ENCODE data around the gene CDKN2B-AS1. TPM values are rescaled to one million over a fixed set of nuclear protein-coding genes. Genes with fewer than 3 reads are reported as not detected.

The CDKN2B-AS1 gene
- total and polyA plus RNA-seq, 2 donors (not counting 1 experiment from before 2014, with no cell fraction given) = 1.3 to 2.5 TPM

DNA sequence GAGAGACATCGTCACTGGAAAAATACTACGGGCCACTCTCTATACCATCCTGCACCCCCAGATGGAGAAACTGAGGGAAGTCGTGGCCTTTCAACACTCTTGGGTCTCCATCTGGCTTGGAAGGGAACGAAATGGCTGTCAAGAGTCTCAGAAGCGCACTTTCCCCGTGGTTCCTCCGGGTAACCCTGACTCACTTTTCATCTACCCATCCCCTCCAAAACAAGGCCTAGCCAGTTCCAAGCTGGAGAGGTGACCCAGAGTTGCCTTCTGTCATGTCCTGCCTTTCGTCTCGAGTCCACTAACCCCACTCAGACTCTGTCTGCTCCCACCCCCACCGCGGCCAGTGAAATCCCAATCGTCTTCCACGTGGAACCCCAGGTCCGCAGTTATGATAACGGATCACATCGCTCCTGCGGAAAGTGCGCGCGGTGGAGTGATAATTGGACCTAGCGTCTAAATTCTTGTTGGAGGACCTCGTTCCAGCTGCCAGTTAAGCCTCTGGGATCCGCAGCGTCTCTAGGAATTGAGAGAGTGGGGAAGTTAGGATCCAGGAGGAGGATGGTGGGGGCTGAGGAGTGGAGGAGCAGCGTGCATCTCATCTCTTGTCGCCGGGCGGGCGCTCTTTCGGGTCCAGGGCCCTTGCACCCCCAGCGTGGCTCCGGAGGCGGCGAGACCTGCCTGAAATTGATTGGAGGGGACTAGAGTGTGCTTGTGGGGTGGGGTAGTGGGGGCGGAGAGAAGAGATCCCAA, 5.0 kb upstream of the CDKN2B-AS1 start:
- ATAC-seq (ENCODE audit: low read depth) (no peak), DNase-seq (peak; percentile 38)
- Mint-ChIP-seq H3K4me3 (no peak overlapping the region), H3K9me3 (ENCODE audit: insufficient read depth) (no peaks in the 10 kb centered on the region), H3K4me1 (peaks cover 19% of the 10 kb centered on the region), H3K27ac (no peak overlapping the region), H3K27me3 (peaks cover 38% of the 10 kb centered on the region)
- 30% methylated on average over 35 of the region's 35 CpGs for WGBS (ENCODE audit: insufficient coverage)
- CTCF ChIA-PET = interaction anchor here (1.1 to 3.2 kb wide), 4 partner anchors 10 to 255 kb away, joined by 3 to 25 read pairs (median 4); partner anchors contain the start of gene CDKN2B
- POLR2A ChIA-PET = no interaction called here
- Histone ChIP-seq H3K27me3 (replicated peaks in 1 of 4; ENCODE audit: control extremely low read depth in 1 of 4, control insufficient read depth in 3 of 4, insufficient read depth in 4 of 4, low read length in 3 of 4) (peaks cover 0 to 62% (median 24%) of the 10 kb centered on the region in 4 experiments), H3K36me3 (replicated peaks in 1 of 2; ENCODE audit: control extremely low read depth in 1 of 2, control insufficient read depth in 1 of 2, extremely low read depth in 1 of 2, insufficient read depth in 2 of 2, low read length in 1 of 2) (no peaks in the 10 kb centered on the region), H3K4me3 (ENCODE audit: control extremely low read depth in 1 of 5, extremely low read depth in 1 of 5, insufficient read depth in 1 of 5, low read depth in 2 of 5, low read length in 4 of 5) (no peak overlapping the region), H3K27ac (ENCODE audit: low read length in 2 of 2) (no peak overlapping the region), H4K20me1 (ENCODE audit: control insufficient read depth, insufficient read depth, low read length, poor library complexity, severe bottlenecking) (peaks cover 11% of the 10 kb centered on the region), H3K4me2 (replicated peaks; ENCODE audit: low read depth, low read length, poor library complexity, severe bottlenecking) (no peak overlapping the region), H3K9ac (ENCODE audit: low read length) (no peak overlapping the region), H2AFZ (ENCODE audit: insufficient read depth, low read depth, low read length, poor library complexity, severe bottlenecking) (no peak overlapping the region), H3K9me3 (ENCODE audit: control extremely low read depth in 1 of 3, control insufficient read depth in 2 of 3, insufficient read depth in 1 of 3, low read length in 2 of 3) (peaks cover 0 to 11% (median 5%) of the 10 kb centered on the region in 3 donors), H3K4me1 (ENCODE audit: control insufficient read depth in 2 of 2, insufficient read depth in 2 of 2, low read length in 2 of 2) (peaks cover 12 to 26% of the 10 kb centered on the region in 2 donors), H3K79me2 (ENCODE audit: control insufficient read depth, insufficient read depth, low read length) (peaks cover 9% of the 10 kb centered on the region)
- TF ChIP-seq CTCF (IDR thresholded peaks at IDR 0.05) (no peak), EZH2 (IDR thresholded peaks at IDR 0.05; ENCODE audit: borderline replicate concordance, insufficient read depth, low read depth, low read length, poor library complexity, severe bottlenecking) (no peak)
- intact Hi-C loops (cut with micrococcal nuclease) = loop anchor here (2.0 to 10.0 kb wide), 5 partner anchors 15 to 1305 kb away; partner anchors contain the start of genes FOCAD, IFNA1 and KLHL9
